T-helper 2 cell (primary cell): ENCODE measurements around the gene S100A8.

Experiments used
- DNase-seq, 5 experiments: peaks; one replicate each; pipeline versions ENCODE4 v3.0.0 to v3.0.0-alpha.2; 2012 to 2022

S100A8 gene

GRCh38 chr1:153389973-153390879 is 647 bp downstream of the S100A8 start:
- DNase-seq = no peak

- no peak for DNase-seq
Observed at GRCh38 chr1:153389401-153389800, 1.5 kb downstream of the S100A8 start.

GRCh38 chr1:153387785-153388184 is 3.1 kb downstream of the S100A8 start:
- DNase-seq = no peak

- DNase-seq = no peak
Observed at GRCh38 chr1:153387001-153387400, 3.9 kb downstream of the S100A8 start.

- no peak for DNase-seq
Observed at GRCh38 chr1:153386500-153386901, 4.4 kb downstream of the S100A8 start.

GRCh38 chr1:153384958-153385580 is 5.8 kb downstream of the S100A8 start:
- no peak for DNase-seq

- DNase-seq = no peak
Observed at GRCh38 chr1:153380711-153381110, 10.2 kb downstream of the S100A8 start.

- no peak for DNase-seq
Observed at GRCh38 chr1:153379591-153379990, 11.3 kb downstream of the S100A8 start.

GRCh38 chr1:153375511-153375910 is 15.4 kb downstream of the S100A8 start, which contains the start of gene S100A12:
TSS of gene S100A12 (minus strand) at chr1:153375621. CDS start at chr1:153374592, 1,029 bp downstream.
- DNase-seq = no peak

GRCh38 chr1:153374071-153374470 is 16.8 kb downstream of the S100A8 start:
- DNase-seq = no peak

GRCh38 chr1:153372571-153372970 is 18.3 kb downstream of the S100A8 start:
- no peak for DNase-seq

GRCh38 chr1:153371231-153371630 is 19.6 kb downstream of the S100A8 start:
- no peak for DNase-seq

- no peak for DNase-seq
Observed at GRCh38 chr1:153370146-153370545, 20.7 kb downstream of the S100A8 start.

GRCh38 chr1:153368495-153368894 is 22.4 kb downstream of the S100A8 start:
- no peak for DNase-seq

- DNase-seq = no peak
Observed at GRCh38 chr1:153367090-153367489, 23.8 kb downstream of the S100A8 start.

GRCh38 chr1:153366261-153366660 is 24.6 kb downstream of the S100A8 start:
- DNase-seq = no peak

GRCh38 chr1:153365696-153366095 is 25.2 kb downstream of the S100A8 start:
- DNase-seq = no peak

- no peak for DNase-seq
Observed at GRCh38 chr1:153364766-153365666, 25.9 kb downstream of the S100A8 start.

- no peak for DNase-seq
Observed at GRCh38 chr1:153364156-153364555, 26.7 kb downstream of the S100A8 start.

- DNase-seq = no peak
Observed at GRCh38 chr1:153363641-153364040, 27.2 kb downstream of the S100A8 start.

GRCh38 chr1:153362187-153362775 is 28.6 kb downstream of the S100A8 start:
- DNase-seq = no peak

- no peak for DNase-seq
Observed at GRCh38 chr1:153361480-153362109, 29.3 kb downstream of the S100A8 start.
